ENCODE measurements around the gene TRAPPC6A.

DNA sequence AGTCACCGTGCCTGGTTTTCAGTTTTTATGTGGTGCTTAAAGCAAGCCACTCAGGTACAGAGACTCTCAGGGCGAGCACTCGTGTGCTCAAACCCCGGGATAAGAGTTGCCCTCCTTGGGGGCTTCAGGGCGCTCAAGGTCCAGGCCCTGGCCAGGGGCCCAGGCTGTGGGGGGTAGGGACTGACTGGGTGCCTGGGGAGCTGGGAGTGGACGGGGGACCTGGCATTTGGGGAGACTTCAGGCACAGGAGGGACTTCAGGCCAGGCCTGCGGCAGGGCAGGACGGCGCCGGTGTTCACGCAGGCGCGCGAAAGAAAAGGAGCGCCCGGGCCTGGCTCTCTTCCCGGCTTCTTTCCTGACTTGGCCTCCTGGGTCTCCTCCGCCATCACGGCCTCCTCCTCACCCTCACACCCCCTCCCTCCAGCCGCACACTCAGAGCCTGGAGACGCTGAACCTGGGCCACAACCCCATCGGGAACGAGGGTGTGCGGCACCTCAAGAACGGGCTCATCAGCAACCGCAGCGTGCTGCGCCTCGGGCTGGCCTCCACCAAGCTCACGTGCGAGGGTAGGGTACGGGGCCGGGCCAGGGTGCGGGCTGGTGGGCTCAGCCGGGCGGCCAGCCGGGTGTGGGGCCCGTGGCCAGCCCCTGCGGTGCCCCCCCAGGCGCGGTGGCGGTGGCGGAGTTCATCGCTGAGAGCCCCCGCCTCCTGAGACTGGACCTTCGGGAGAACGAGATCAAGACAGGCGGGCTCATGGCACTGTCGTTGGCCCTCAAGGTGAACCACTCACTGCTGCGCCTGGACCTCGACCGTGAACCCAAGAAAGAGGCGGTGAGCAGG is 33.4 kb downstream of the TRAPPC6A start:
- no peak for TF ChIP-seq POLR2A (IDR thresholded peaks at IDR 0.05; ENCODE audit: low read depth, low read length)
- TF ChIP-seq POLR2AphosphoS5 (IDR thresholded peaks at IDR 0.05; ENCODE audit: low read depth, low read length) = no peak

Data from GM12892 (cell line).